Measurements from ENCODE around the gene SYNPO2. TPM values are rescaled to one million over a fixed set of nuclear protein-coding genes. Genes with fewer than 3 reads are reported as not detected.

The SYNPO2 gene
- total and polyA plus RNA-seq, 10 of the 15 experiments (the other 5 are each of a cell fraction or from before 2014, with no cell fraction given) = 0.04 to 0.34 (median 0.28) TPM

GRCh38 chr4:118988635-118988972 is 100.0 kb downstream of the SYNPO2 start:
- ATAC-seq = no peak
- no peaks in the 10 kb centered on the region for H3K4me1 ChIP-seq (ENCODE audit: control insufficient read depth, insufficient read depth, low read length)
- WGBS (ENCODE audit: insufficient coverage, insufficient replicate concordance, low lambda C conversion rate, missing lambda C conversion rate) = 83% methylated on average over 4 of the region's 4 CpGs
- in situ Hi-C loops (cut with MboI) (loop anchor here (10.0 kb wide), 1 partner anchor 636 kb away; the partner anchor contains the start of gene PDE5A), intact Hi-C loops (cut with micrococcal nuclease; ENCODE audit: unreplicated experiment) (no loop called here)
- ChIA-PET RAD21 (ENCODE audit: unreplicated experiment) (interaction anchor here (1.2 kb wide), 1 partner anchor 52 kb away, joined by 3 read pairs; no protein-coding TSS in a partner anchor), SMC1A (ENCODE audit: uncharacterized antibody, unreplicated experiment) (interaction anchor here (1.1 kb wide), 1 partner anchor 29 kb away, joined by 3 read pairs; no protein-coding TSS in a partner anchor), CTCF (interaction anchor here (0.7 kb wide), 1 partner anchor 982 kb away, joined by 3 read pairs; no protein-coding TSS in a partner anchor), POLR2A (interaction anchor here (0.7 kb wide), 1 partner anchor 996 kb away, joined by 4 read pairs; no protein-coding TSS in a partner anchor)
- H3K79me2 ChIP-seq (ENCODE audit: control insufficient read depth, insufficient read depth, low read length) = no peaks in the 10 kb centered on the region
- no TSS peak for BruUV-seq (replicated peaks)
- no peak overlapping the region for H3K27ac ChIP-seq (ENCODE audit: control insufficient read depth, insufficient read depth)
- no peak overlapping the region for H3K9ac ChIP-seq (ENCODE audit: control insufficient read depth, insufficient read depth, low read length)
- no peak for FAIRE-seq
- no peaks in the 10 kb centered on the region for H4K20me1 ChIP-seq (ENCODE audit: control insufficient read depth, insufficient read depth)
- H3K9me3 ChIP-seq (replicated peaks; ENCODE audit: control insufficient read depth, insufficient read depth, low read length) = no peaks in the 10 kb centered on the region
- H3K27me3 ChIP-seq (replicated peaks in 1 of 2; ENCODE audit: control insufficient read depth in 2 of 2, insufficient read depth in 2 of 2, low read length in 1 of 2) = no peaks in the 10 kb centered on the region; a peak in 1 of 4 replicates
- H3K4me2 ChIP-seq (ENCODE audit: control insufficient read depth, insufficient read depth) = no peak overlapping the region
- DNase-seq (ENCODE audit: low read depth, low spot score) = no peak
- H3K4me3 ChIP-seq = no peak overlapping the region
- H3K36me3 ChIP-seq (ENCODE audit: control insufficient read depth in 2 of 2, insufficient read depth in 2 of 2, low read length in 1 of 2) = no peaks in the 10 kb centered on the region
- H2AFZ ChIP-seq (ENCODE audit: control insufficient read depth, low read depth, low read length) = no peak overlapping the region
- TF ChIP-seq REST (IDR thresholded peaks at IDR 0.05; ENCODE audit: low read depth, low read length) (no peak), MAX (IDR thresholded peaks at IDR 0.05; ENCODE audit: low read depth, low read length) (no peak), NFYB (IDR thresholded peaks at IDR 0.05; ENCODE audit: insufficient read depth, low read depth, low read length) (no peak), HDAC2 (IDR thresholded peaks at IDR 0.05) (no peak), RAD51 (IDR thresholded peaks at IDR 0.05) (no peak), ZNF24 (IDR thresholded peaks at IDR 0.05) (no peak), PAX8 (IDR thresholded peaks at IDR 0.05) (no peak)

Measured in GM12878 (cell line).